ENCODE data around the gene KLHDC8B.

The KLHDC8B gene

GRCh38 chr3:49132437-49133225 lies 38.8 kb upstream of the KLHDC8B start, which contains the start of gene LAMB2:
Gene LAMB2, minus strand, starts transcription at chr3:49133050. Its CDS starts 183 bp downstream, at chr3:49132867.
- TF ChIP-seq Cebpa-rat (IDR thresholded peaks at IDR 0.05) = no peak
- Histone ChIP-seq H3K27me3 (no peaks in the 10 kb centered on the region), H3K36me3 (no peaks in the 10 kb centered on the region), H3K27ac (no peak within 1 kb of the TSS), H3K9ac (no peak within 1 kb of the TSS), H4K20me1 (no peaks in the 10 kb centered on the region), H3K4me1 (peaks cover 11% of the 10 kb centered on the region; the same call in 1 of the 2 replicates), H3K4me2 (peak within 1 kb of the TSS; percentile 57), H3K4me3 (no peak within 1 kb of the TSS), H3K9me3 (no peaks in the 10 kb centered on the region)

- no peak overlapping the region for H3K27ac ChIP-seq
- no peak overlapping the region for H3K9ac ChIP-seq
- no peak for TF ChIP-seq Cebpa-rat (IDR thresholded peaks at IDR 0.05)
- H3K4me3 ChIP-seq = no peak overlapping the region
- H3K36me3 ChIP-seq = no peaks in the 10 kb centered on the region
- H3K9me3 ChIP-seq = no peaks in the 10 kb centered on the region
- peak overlapping the region; percentile 57 for H3K4me2 ChIP-seq
- H3K4me1 ChIP-seq = peaks cover 11% of the 10 kb centered on the region; the same call in 1 of the 2 replicates
- H3K27me3 ChIP-seq = no peaks in the 10 kb centered on the region
- no peaks in the 10 kb centered on the region for H4K20me1 ChIP-seq
Observed at GRCh38 chr3:49133226-49133951, 38.0 kb upstream of the KLHDC8B start.

GRCh38 chr3:49134471-49135265 lies 36.7 kb upstream of the KLHDC8B start:
- Histone ChIP-seq H3K4me2 (no peak overlapping the region), H3K9ac (no peak overlapping the region), H3K27me3 (no peaks in the 10 kb centered on the region), H3K4me1 (0 out of 2 replicates have a peak, but pooled peaks cover 3% of the 10 kb centered on the region), H3K36me3 (no peaks in the 10 kb centered on the region), H3K9me3 (no peaks in the 10 kb centered on the region), H4K20me1 (no peaks in the 10 kb centered on the region), H3K4me3 (no peak overlapping the region), H3K27ac (no peak overlapping the region)
- TF ChIP-seq Cebpa-rat (IDR thresholded peaks at IDR 0.05) = no peak

GRCh38 chr3:49135499-49135898 lies 35.9 kb upstream of the KLHDC8B start:
- no peak for TF ChIP-seq Cebpa-rat (IDR thresholded peaks at IDR 0.05)
- no peak overlapping the region for H3K27ac ChIP-seq
- H3K27me3 ChIP-seq = no peaks in the 10 kb centered on the region
- no peak overlapping the region for H3K9ac ChIP-seq
- no peak overlapping the region for H3K4me2 ChIP-seq
- H3K9me3 ChIP-seq = no peaks in the 10 kb centered on the region
- 0 out of 2 replicates have a peak, but pooled peaks cover 3% of the 10 kb centered on the region for H3K4me1 ChIP-seq
- no peaks in the 10 kb centered on the region for H3K36me3 ChIP-seq
- H4K20me1 ChIP-seq = no peaks in the 10 kb centered on the region
- no peak overlapping the region for H3K4me3 ChIP-seq

- Histone ChIP-seq H3K27me3 (no peaks in the 10 kb centered on the region), H3K4me3 (no peak overlapping the region), H3K4me2 (no peak overlapping the region), H3K36me3 (no peaks in the 10 kb centered on the region), H3K9ac (no peak overlapping the region), H3K9me3 (peaks cover 31% of the 10 kb centered on the region), H3K4me1 (no peaks in the 10 kb centered on the region), H3K27ac (no peak overlapping the region), H4K20me1 (no peaks in the 10 kb centered on the region)
- TF ChIP-seq Cebpa-rat (IDR thresholded peaks at IDR 0.05) = no peak
Observed at GRCh38 chr3:49140080-49140479, 31.3 kb upstream of the KLHDC8B start.

GRCh38 chr3:49148159-49148558 lies 23.2 kb upstream of the KLHDC8B start:
- no peaks in the 10 kb centered on the region for H4K20me1 ChIP-seq
- H3K27me3 ChIP-seq = no peaks in the 10 kb centered on the region
- no peak overlapping the region for H3K4me3 ChIP-seq
- H3K9ac ChIP-seq = no peak overlapping the region
- no peak overlapping the region for H3K4me2 ChIP-seq
- H3K4me1 ChIP-seq = peaks cover 6% of the 10 kb centered on the region
- TF ChIP-seq Cebpa-rat (IDR thresholded peaks at IDR 0.05) = no peak
- no peaks in the 10 kb centered on the region for H3K36me3 ChIP-seq
- peaks cover 8% of the 10 kb centered on the region; the same call in 1 of the 2 replicates for H3K9me3 ChIP-seq
- no peak overlapping the region for H3K27ac ChIP-seq

- no peak for TF ChIP-seq Cebpa-rat (IDR thresholded peaks at IDR 0.05)
- no peak overlapping the region for H3K4me2 ChIP-seq
Observed at GRCh38 chr3:49151610-49152009, 19.8 kb upstream of the KLHDC8B start.

GRCh38 chr3:49153349-49153912 lies 18.0 kb upstream of the KLHDC8B start:
- Histone ChIP-seq H3K9ac (no peak overlapping the region), H3K36me3 (no peaks in the 10 kb centered on the region)
- no peak for TF ChIP-seq Cebpa-rat (IDR thresholded peaks at IDR 0.05)

More at GRCh38 chr3:49151610-49152009, 19.8 kb upstream of the KLHDC8B start:
- Histone ChIP-seq H4K20me1 (no peaks in the 10 kb centered on the region), H3K9ac (no peak overlapping the region), H3K36me3 (no peaks in the 10 kb centered on the region), H3K27ac (no peak overlapping the region), H3K4me1 (peaks cover 6% of the 10 kb centered on the region), H3K4me3 (no peak overlapping the region), H3K9me3 (no peaks in the 10 kb centered on the region), H3K27me3 (no peaks in the 10 kb centered on the region)

GRCh38 chr3:49157289-49157688 lies 14.1 kb upstream of the KLHDC8B start:
- no peaks in the 10 kb centered on the region for H3K27me3 ChIP-seq
- H3K27ac ChIP-seq = no peak overlapping the region
- no peak for TF ChIP-seq Cebpa-rat (IDR thresholded peaks at IDR 0.05)

More at GRCh38 chr3:49153349-49153912, 18.0 kb upstream of the KLHDC8B start:
- Histone ChIP-seq H3K27ac (no peak overlapping the region), H3K4me3 (no peak overlapping the region), H3K4me2 (no peak overlapping the region), H4K20me1 (0 out of 2 replicates have a peak, but pooled peaks cover 2% of the 10 kb centered on the region), H3K9me3 (no peaks in the 10 kb centered on the region), H3K4me1 (peaks cover 2% of the 10 kb centered on the region), H3K27me3 (no peaks in the 10 kb centered on the region)

More at GRCh38 chr3:49157289-49157688, 14.1 kb upstream of the KLHDC8B start:
- peaks cover 22% of the 10 kb centered on the region for H3K4me1 ChIP-seq
- H3K36me3 ChIP-seq = peaks cover 12% of the 10 kb centered on the region; the same call in 1 of the 2 replicates
- H3K4me2 ChIP-seq = no peak overlapping the region
- peaks cover 18% of the 10 kb centered on the region for H4K20me1 ChIP-seq
- no peak overlapping the region for H3K9ac ChIP-seq
- no peak overlapping the region for H3K4me3 ChIP-seq
- H3K9me3 ChIP-seq = no peaks in the 10 kb centered on the region
